AG10803 (cell line): Measurements from ENCODE around the gene RAVER1.
A peak's percentile ranks its signal among the peaks of the same experiment; 100 is the strongest.
"Not testable (repeated sequence)": the region's sequence is repeated elsewhere in the genome, so short reads cannot be mapped to it uniquely, and the experiment has no call there.

Experiments used
- DNase-seq: peaks from one replicate; pipeline ENCODE4 v3.0.0; 2010; ENCODE audit warnings: low read depth
- H3K4me3 ChIP-seq: 2 replicates; pipeline ENCODE4 v1.5.1; 2011; ENCODE audit warnings: mild to moderate bottlenecking, low read length, control low read depth
- CTCF ChIP-seq: conservative IDR thresholded peaks from 2 replicates; pipeline ENCODE4 v1.5.1; 2011; ENCODE audit warnings: mild to moderate bottlenecking, low read length, control low read depth, inconsistent platforms

Gene RAVER1

GRCh38 chr19:10339380-10339960 is 6.1 kb upstream of the RAVER1 start, which contains the start of gene ICAM3:
Gene ICAM3, minus strand, starts transcription at chr19:10339624. Its CDS starts 10 bp downstream, at chr19:10339614.
- no peak for DNase-seq
- TF ChIP-seq CTCF: no peak
- no peak within 1 kb of the TSS for H3K4me3 ChIP-seq

- no peak for TF ChIP-seq CTCF
- DNase-seq: no peak
- no peak overlapping the region for H3K4me3 ChIP-seq
These were observed 5.6 kb upstream of the RAVER1 start for GRCh38 chr19:10338940-10339339.

GRCh38 chr19:10336725-10337124 is 3.4 kb upstream of the RAVER1 start:
- not testable (repeated sequence) for DNase-seq, H3K4me3 ChIP-seq

- TF ChIP-seq CTCF: no peak
- peak overlapping the region; percentile 86 for H3K4me3 ChIP-seq
- no peak for DNase-seq
These were observed 2.1 kb upstream of the RAVER1 start for GRCh38 chr19:10335352-10335985.

GRCh38 chr19:10334588-10335351 is 1.4 kb upstream of the RAVER1 start:
- TF ChIP-seq CTCF: 0 out of 2 replicates have a peak, but pooled peaks have one; percentile 14
- DNase-seq: peak; percentile 93
- peak overlapping the region; percentile 86 for H3K4me3 ChIP-seq

GRCh38 chr19:10333758-10334587 is 644 bp upstream of the RAVER1 start:
- no peak for DNase-seq
- no peak for TF ChIP-seq CTCF
- peak overlapping the region; percentile 86 for H3K4me3 ChIP-seq
